ENCODE results near the gene TSPEAR. TPM values are rescaled to one million over a fixed set of nuclear protein-coding genes. Genes with fewer than 3 reads are reported as not detected.
"Not testable (repeated sequence)": the region's sequence is repeated elsewhere in the genome, so short reads cannot be mapped to it uniquely, and the experiment has no call there.

TSPEAR gene
- total RNA-seq, 1 donor, result not detected

GRCh38 chr21:44480200-44481053, 230.9 kb downstream of the TSPEAR start:
- H3K36me3 ChIP-seq (ENCODE audit: insufficient read depth, low read length), result no peaks in the 10 kb centered on the region
- DNase-seq (ENCODE audit: insufficient read length, low spot score, missing footprints), result peak; percentile 55
- H3K4me1 ChIP-seq (ENCODE audit: insufficient read depth, low read length), result no peaks in the 10 kb centered on the region
- H3K9me3 ChIP-seq (ENCODE audit: low read depth, low read length), result no peaks in the 10 kb centered on the region
- no peak overlapping the region for H3K4me3 ChIP-seq (ENCODE audit: insufficient read depth, low read length)
- no peak overlapping the region for H3K27ac ChIP-seq (ENCODE audit: low read depth, low read length)
- H3K4me2 ChIP-seq (ENCODE audit: insufficient read depth, low read length), result no peak overlapping the region
- no peaks in the 10 kb centered on the region for H4K20me1 ChIP-seq (ENCODE audit: insufficient read depth, low read length)
- H3K79me2 ChIP-seq (ENCODE audit: insufficient read depth, low read length), result no peaks in the 10 kb centered on the region
- H2AFZ ChIP-seq (ENCODE audit: low read length), result no peak overlapping the region
- TF ChIP-seq, protein P1, sequence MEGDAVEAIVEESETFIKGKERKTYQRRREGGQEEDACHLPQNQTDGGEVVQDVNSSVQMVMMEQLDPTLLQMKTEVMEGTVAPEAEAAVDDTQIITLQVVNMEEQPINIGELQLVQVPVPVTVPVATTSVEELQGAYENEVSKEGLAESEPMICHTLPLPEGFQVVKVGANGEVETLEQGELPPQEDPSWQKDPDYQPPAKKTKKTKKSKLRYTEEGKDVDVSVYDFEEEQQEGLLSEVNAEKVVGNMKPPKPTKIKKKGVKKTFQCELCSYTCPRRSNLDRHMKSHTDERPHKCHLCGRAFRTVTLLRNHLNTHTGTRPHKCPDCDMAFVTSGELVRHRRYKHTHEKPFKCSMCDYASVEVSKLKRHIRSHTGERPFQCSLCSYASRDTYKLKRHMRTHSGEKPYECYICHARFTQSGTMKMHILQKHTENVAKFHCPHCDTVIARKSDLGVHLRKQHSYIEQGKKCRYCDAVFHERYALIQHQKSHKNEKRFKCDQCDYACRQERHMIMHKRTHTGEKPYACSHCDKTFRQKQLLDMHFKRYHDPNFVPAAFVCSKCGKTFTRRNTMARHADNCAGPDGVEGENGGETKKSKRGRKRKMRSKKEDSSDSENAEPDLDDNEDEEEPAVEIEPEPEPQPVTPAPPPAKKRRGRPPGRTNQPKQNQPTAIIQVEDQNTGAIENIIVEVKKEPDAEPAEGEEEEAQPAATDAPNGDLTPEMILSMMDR (IDR thresholded peaks at IDR 0.05; ENCODE audit: extremely low read depth, low read depth, low read length), result no peak
- H3K27me3 ChIP-seq (ENCODE audit: insufficient read depth, low read length), result peaks cover 20% of the 10 kb centered on the region

GRCh38 chr21:44479556-44480199, 231.7 kb downstream of the TSPEAR start:
- DNase-seq (ENCODE audit: insufficient read length, low spot score, missing footprints); H3K4me2 ChIP-seq (ENCODE audit: insufficient read depth, low read length); H4K20me1 ChIP-seq (ENCODE audit: insufficient read depth, low read length): not testable (repeated sequence)

DNA sequence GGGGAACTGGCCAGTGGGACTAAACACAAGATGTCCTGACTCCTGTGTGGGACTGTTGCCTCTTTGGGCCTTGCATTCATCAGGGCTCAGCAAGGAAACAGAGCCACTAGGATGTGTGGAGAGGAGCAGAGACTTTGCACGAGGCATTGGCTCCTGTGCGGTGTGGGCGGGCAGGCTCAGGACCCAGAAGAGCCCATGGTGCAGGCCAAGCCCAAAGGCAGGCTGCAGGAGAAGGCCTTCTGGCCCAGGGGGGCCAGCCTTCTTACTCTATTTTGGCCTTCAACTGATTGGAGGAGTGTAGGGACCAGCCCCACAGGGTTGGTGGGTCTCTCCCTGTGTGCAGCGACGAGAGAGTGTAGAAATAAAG, 232.6 kb downstream of the TSPEAR start:
- Histone ChIP-seq H4K20me1 (ENCODE audit: insufficient read depth, low read length) (no peaks in the 10 kb centered on the region), H3K27ac (ENCODE audit: low read depth, low read length) (no peak overlapping the region), H3K79me2 (ENCODE audit: insufficient read depth, low read length) (no peaks in the 10 kb centered on the region), H3K9me3 (ENCODE audit: low read depth, low read length) (no peaks in the 10 kb centered on the region), H2AFZ (ENCODE audit: low read length) (no peak overlapping the region), H3K36me3 (ENCODE audit: insufficient read depth, low read length) (no peaks in the 10 kb centered on the region), H3K27me3 (ENCODE audit: insufficient read depth, low read length) (peaks cover 15% of the 10 kb centered on the region), H3K4me2 (ENCODE audit: insufficient read depth, low read length) (no peak overlapping the region), H3K4me1 (ENCODE audit: insufficient read depth, low read length) (no peaks in the 10 kb centered on the region), H3K4me3 (ENCODE audit: insufficient read depth, low read length) (no peak overlapping the region)
- DNase-seq (ENCODE audit: insufficient read length, low spot score, missing footprints), result peak; percentile 71
- TF ChIP-seq, protein P1 (IDR thresholded peaks at IDR 0.05; ENCODE audit: extremely low read depth, low read depth, low read length), result no peak

More at GRCh38 chr21:44479556-44480199, 231.7 kb downstream of the TSPEAR start:
- H3K4me1 ChIP-seq (ENCODE audit: insufficient read depth, low read length); H3K27ac ChIP-seq (ENCODE audit: low read depth, low read length); H3K79me2 ChIP-seq (ENCODE audit: insufficient read depth, low read length); H3K9me3 ChIP-seq (ENCODE audit: low read depth, low read length); H2AFZ ChIP-seq (ENCODE audit: low read length); H3K4me3 ChIP-seq (ENCODE audit: insufficient read depth, low read length); H3K36me3 ChIP-seq (ENCODE audit: insufficient read depth, low read length): not testable (repeated sequence)
- TF ChIP-seq, protein P1 (IDR thresholded peaks at IDR 0.05; ENCODE audit: extremely low read depth, low read depth, low read length), result peak; percentile 45
- H3K27me3 ChIP-seq (ENCODE audit: insufficient read depth, low read length), result peaks cover 20% of the 10 kb centered on the region

Data from osteoblast (primary cell).